Measurements from ENCODE around the gene MRPL41.
"Not testable (repeated sequence)": the region's sequence is repeated elsewhere in the genome, so short reads cannot be mapped to it uniquely, and the experiment has no call there.

MRPL41 gene

DNA sequence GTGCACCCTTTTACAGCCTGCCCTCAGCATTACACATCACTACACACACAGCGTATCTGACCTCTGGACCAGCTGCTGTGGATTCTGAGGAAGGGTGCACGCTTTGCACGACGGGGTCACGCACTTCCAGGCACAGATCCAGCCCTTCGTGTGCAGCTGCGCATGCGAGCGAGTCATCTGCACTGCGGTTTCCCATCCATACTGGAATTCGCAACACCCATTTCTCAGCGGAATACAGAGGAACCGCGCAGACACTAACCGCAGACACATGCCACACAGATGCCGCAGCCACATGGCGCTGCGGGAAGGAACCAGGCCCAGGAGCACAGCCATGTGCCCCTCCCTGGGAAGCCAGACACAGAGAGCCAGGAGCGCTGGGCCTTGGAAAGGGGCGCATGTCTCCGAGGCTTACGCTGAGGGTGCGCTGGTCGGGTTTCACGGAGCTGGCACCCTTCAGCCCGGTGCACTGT is 44.9 kb upstream of the MRPL41 start:
- Histone ChIP-seq H3K23ac (ENCODE audit: low read length) (no peak overlapping the region), H3K4me3 (ENCODE audit: low read length) (no peak overlapping the region), H2AK5ac (ENCODE audit: low read length) (no peak overlapping the region), H3K4me1 (ENCODE audit: control insufficient read depth, low read depth, low read length) (no peaks in the 10 kb centered on the region), H3K18ac (ENCODE audit: low read length) (no peak overlapping the region), H3K9ac (ENCODE audit: low read length) (no peak overlapping the region), H3K4me2 (ENCODE audit: low read length) (no peak overlapping the region), H2BK5ac (ENCODE audit: low read length) (no peak overlapping the region), H2BK15ac (replicated peaks; ENCODE audit: low read depth) (no peak overlapping the region), H3K79me2 (ENCODE audit: control insufficient read depth, insufficient read depth, low read length) (no peaks in the 10 kb centered on the region), H3K27me3 (ENCODE audit: insufficient read depth, low read length, poor library complexity) (no peaks in the 10 kb centered on the region), H2BK120ac (ENCODE audit: low read depth, low read length) (no peak overlapping the region), H3K4ac (ENCODE audit: low read depth, low read length) (no peak overlapping the region), H3K79me1 (ENCODE audit: low read length) (no peaks in the 10 kb centered on the region), H3K27ac (ENCODE audit: low read depth, low read length) (no peak overlapping the region), H3K36me3 (ENCODE audit: control insufficient read depth, insufficient read depth, low read length) (no peaks in the 10 kb centered on the region), H4K8ac (ENCODE audit: low read depth, low read length) (no peak overlapping the region), H4K5ac (ENCODE audit: low read length) (no peak overlapping the region), H3K56ac (ENCODE audit: low read length) (no peak overlapping the region)
- DNase-seq = no peak
- no CpG with 5 or more reads among the region's 26 CpGs for WGBS (ENCODE audit: extremely low coverage, insufficient coverage, low lambda C conversion rate)

DNA sequence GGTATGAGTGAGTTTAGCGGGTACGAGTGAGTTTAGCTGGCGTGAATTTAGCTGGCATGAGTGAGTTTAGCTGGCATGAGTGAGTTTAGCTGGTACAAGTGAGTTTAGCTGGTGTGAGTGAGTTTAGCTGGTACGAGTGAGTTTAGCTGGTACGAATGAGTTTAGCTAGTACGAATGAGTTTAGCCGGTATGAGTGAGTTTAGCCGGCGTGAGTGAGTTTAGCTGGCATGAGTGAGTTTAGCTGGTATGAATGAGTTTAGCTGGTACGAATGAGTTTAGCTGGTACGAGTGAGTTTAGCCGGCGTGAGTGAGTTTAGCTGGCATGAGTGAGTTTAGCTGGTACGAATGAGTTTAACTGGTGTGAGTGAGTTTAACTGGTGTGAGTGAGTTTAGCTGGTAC is 42.5 kb upstream of the MRPL41 start:
- Histone ChIP-seq H3K18ac (ENCODE audit: low read length) (no peak overlapping the region), H3K56ac (ENCODE audit: low read length) (no peak overlapping the region), H2BK120ac (ENCODE audit: low read depth, low read length) (no peak overlapping the region), H3K23ac (ENCODE audit: low read length) (no peak overlapping the region), H3K4me2 (ENCODE audit: low read length) (no peak overlapping the region), H3K27ac (ENCODE audit: low read depth, low read length) (no peak overlapping the region), H3K79me1 (ENCODE audit: low read length) (no peaks in the 10 kb centered on the region), H3K36me3 (ENCODE audit: control insufficient read depth, insufficient read depth, low read length) (no peaks in the 10 kb centered on the region), H2AK5ac (ENCODE audit: low read length) (no peak overlapping the region), H3K9ac (ENCODE audit: low read length) (no peak overlapping the region), H3K4ac (ENCODE audit: low read depth, low read length) (no peak overlapping the region), H3K27me3 (ENCODE audit: insufficient read depth, low read length, poor library complexity) (no peaks in the 10 kb centered on the region), H3K79me2 (ENCODE audit: control insufficient read depth, insufficient read depth, low read length) (no peaks in the 10 kb centered on the region), H4K8ac (ENCODE audit: low read depth, low read length) (no peak overlapping the region), H3K4me1 (ENCODE audit: control insufficient read depth, low read depth, low read length) (no peaks in the 10 kb centered on the region), H2BK5ac (ENCODE audit: low read length) (no peak overlapping the region), H3K4me3 (ENCODE audit: low read length) (no peak overlapping the region), H4K5ac (ENCODE audit: low read length) (no peak overlapping the region), H2BK15ac (replicated peaks; ENCODE audit: low read depth) (no peak overlapping the region)
- WGBS (ENCODE audit: extremely low coverage, insufficient coverage, low lambda C conversion rate) = no CpG with 5 or more reads among the region's 14 CpGs
- DNase-seq = no peak

DNA sequence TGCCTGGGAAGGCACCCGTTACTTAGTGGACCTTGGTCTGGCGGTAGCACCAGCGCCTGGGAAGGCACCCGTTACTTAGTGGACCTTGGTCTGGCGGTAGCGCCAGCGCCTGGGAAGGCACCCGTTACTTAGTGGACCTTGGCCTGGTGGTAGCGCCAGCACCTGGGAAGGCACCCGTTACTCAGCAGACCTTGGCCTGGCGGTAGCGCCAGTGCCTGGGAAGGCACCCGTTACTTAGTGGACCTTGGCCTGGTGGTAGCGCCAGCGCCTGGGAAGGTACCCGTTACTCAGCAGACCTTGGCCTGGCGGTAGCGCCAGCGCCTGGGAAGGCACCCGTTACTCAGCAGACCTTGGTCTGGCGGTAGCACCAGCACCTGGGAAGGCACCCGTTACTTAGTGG is 40.6 kb upstream of the MRPL41 start:
- not testable (repeated sequence) for H3K79me1 ChIP-seq (ENCODE audit: low read length); H3K4me3 ChIP-seq (ENCODE audit: low read length); H2BK5ac ChIP-seq (ENCODE audit: low read length); H4K8ac ChIP-seq (ENCODE audit: low read depth, low read length); H3K36me3 ChIP-seq (ENCODE audit: control insufficient read depth, insufficient read depth, low read length); H4K5ac ChIP-seq (ENCODE audit: low read length); DNase-seq; H3K18ac ChIP-seq (ENCODE audit: low read length); H3K9ac ChIP-seq (ENCODE audit: low read length); H2BK120ac ChIP-seq (ENCODE audit: low read depth, low read length); H3K4me2 ChIP-seq (ENCODE audit: low read length); H3K23ac ChIP-seq (ENCODE audit: low read length); H3K4me1 ChIP-seq (ENCODE audit: control insufficient read depth, low read depth, low read length); H3K4ac ChIP-seq (ENCODE audit: low read depth, low read length); H3K56ac ChIP-seq (ENCODE audit: low read length); H3K27me3 ChIP-seq (ENCODE audit: insufficient read depth, low read length, poor library complexity); H3K79me2 ChIP-seq (ENCODE audit: control insufficient read depth, insufficient read depth, low read length); H3K27ac ChIP-seq (ENCODE audit: low read depth, low read length); H2BK15ac ChIP-seq (replicated peaks; ENCODE audit: low read depth); H2AK5ac ChIP-seq (ENCODE audit: low read length)
- no CpG with 5 or more reads among the region's 22 CpGs for WGBS (ENCODE audit: extremely low coverage, insufficient coverage, low lambda C conversion rate)

DNA sequence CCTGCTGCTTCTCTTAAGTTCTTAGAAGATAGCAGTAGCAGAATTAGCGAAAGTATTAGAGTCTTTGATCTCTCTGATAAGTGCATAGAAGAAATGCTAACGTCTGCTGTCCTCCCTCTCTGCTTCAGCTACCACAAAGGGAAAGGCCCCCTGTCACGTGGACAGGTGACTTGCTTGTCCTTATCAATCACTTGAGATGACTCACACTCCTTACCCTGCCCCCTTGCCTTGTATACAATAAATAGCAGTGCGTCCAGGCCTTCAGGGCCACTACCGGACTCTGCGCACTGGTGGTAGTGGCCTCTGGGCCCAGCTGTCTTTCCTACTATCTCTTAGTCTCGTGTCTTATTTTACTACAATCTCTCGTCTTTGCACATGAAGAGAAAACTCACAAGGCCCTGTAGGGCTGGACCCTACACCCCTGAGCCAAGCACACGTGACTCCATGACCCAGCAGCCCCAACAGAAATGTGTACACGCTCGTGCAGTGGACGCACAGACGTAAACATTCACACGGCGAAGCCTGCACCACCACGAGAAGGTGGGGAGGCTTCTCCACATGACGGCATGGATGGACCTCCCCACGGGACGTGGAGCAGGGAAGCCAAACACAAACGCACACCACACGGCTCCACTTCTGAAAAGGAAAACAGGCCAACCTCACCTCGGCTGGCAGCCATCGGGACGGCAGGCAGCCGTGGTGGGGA is 39.8 kb upstream of the MRPL41 start:
- H3K27me3 ChIP-seq (ENCODE audit: insufficient read depth, low read length, poor library complexity) = no peaks in the 10 kb centered on the region
- no peak overlapping the region for H4K5ac ChIP-seq (ENCODE audit: low read length)
- H3K27ac ChIP-seq (ENCODE audit: low read depth, low read length) = no peak overlapping the region
- no peak overlapping the region for H3K56ac ChIP-seq (ENCODE audit: low read length)
- H2BK15ac ChIP-seq (replicated peaks; ENCODE audit: low read depth) = no peak overlapping the region
- no peak overlapping the region for H3K23ac ChIP-seq (ENCODE audit: low read length)
- no peaks in the 10 kb centered on the region for H3K79me2 ChIP-seq (ENCODE audit: control insufficient read depth, insufficient read depth, low read length)
- H3K9ac ChIP-seq (ENCODE audit: low read length) = no peak overlapping the region
- no peak overlapping the region for H3K4ac ChIP-seq (ENCODE audit: low read depth, low read length)
- H3K4me1 ChIP-seq (ENCODE audit: control insufficient read depth, low read depth, low read length) = no peaks in the 10 kb centered on the region
- no peak for DNase-seq
- H4K8ac ChIP-seq (ENCODE audit: low read depth, low read length) = no peak overlapping the region
- no peak overlapping the region for H3K18ac ChIP-seq (ENCODE audit: low read length)
- H2BK5ac ChIP-seq (ENCODE audit: low read length) = no peak overlapping the region
- no peaks in the 10 kb centered on the region for H3K36me3 ChIP-seq (ENCODE audit: control insufficient read depth, insufficient read depth, low read length)
- no peak overlapping the region for H3K4me3 ChIP-seq (ENCODE audit: low read length)
- H2BK120ac ChIP-seq (ENCODE audit: low read depth, low read length) = no peak overlapping the region
- no peak overlapping the region for H2AK5ac ChIP-seq (ENCODE audit: low read length)
- no CpG with 5 or more reads among the region's 25 CpGs for WGBS (ENCODE audit: extremely low coverage, insufficient coverage, low lambda C conversion rate)
- H3K79me1 ChIP-seq (ENCODE audit: low read length) = no peaks in the 10 kb centered on the region
- H3K4me2 ChIP-seq (ENCODE audit: low read length) = no peak overlapping the region

DNA sequence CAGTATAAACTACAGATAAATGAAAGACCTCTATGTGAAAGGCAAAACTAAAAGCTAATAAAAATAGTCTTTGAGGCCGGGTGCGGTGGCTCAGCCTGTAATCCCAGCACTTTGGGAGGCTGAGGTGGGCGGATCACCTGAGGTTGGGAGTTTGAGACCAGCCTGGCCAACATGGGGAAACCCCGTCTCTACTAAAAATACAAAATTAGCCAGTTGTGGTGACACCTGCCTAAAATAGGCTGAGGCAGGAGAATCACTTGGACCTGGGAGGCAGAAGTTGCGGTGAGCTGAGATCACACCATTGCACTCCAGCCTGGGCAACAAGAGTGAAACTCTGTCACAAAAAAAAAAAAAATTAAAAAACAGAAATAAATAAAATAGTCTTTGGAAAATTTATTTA is 38.5 kb upstream of the MRPL41 start:
- H4K8ac ChIP-seq (ENCODE audit: low read depth, low read length); H3K4me3 ChIP-seq (ENCODE audit: low read length); H3K27me3 ChIP-seq (ENCODE audit: insufficient read depth, low read length, poor library complexity); H3K36me3 ChIP-seq (ENCODE audit: control insufficient read depth, insufficient read depth, low read length); DNase-seq; H3K4me1 ChIP-seq (ENCODE audit: control insufficient read depth, low read depth, low read length); H4K5ac ChIP-seq (ENCODE audit: low read length); H2AK5ac ChIP-seq (ENCODE audit: low read length); H3K79me2 ChIP-seq (ENCODE audit: control insufficient read depth, insufficient read depth, low read length); H2BK120ac ChIP-seq (ENCODE audit: low read depth, low read length); H3K18ac ChIP-seq (ENCODE audit: low read length); H3K27ac ChIP-seq (ENCODE audit: low read depth, low read length); H3K4ac ChIP-seq (ENCODE audit: low read depth, low read length); H3K56ac ChIP-seq (ENCODE audit: low read length); H3K4me2 ChIP-seq (ENCODE audit: low read length); H3K23ac ChIP-seq (ENCODE audit: low read length); H3K9ac ChIP-seq (ENCODE audit: low read length); H3K79me1 ChIP-seq (ENCODE audit: low read length); H2BK5ac ChIP-seq (ENCODE audit: low read length); H2BK15ac ChIP-seq (replicated peaks; ENCODE audit: low read depth): not testable (repeated sequence)
- no CpG with 5 or more reads among the region's 5 CpGs for WGBS (ENCODE audit: extremely low coverage, insufficient coverage, low lambda C conversion rate)
